Measurements from ENCODE around the gene TSHZ1. TPM values are rescaled to one million over a fixed set of nuclear protein-coding genes. Genes with fewer than 3 reads are reported as not detected.

Gene TSHZ1
- total and polyA plus RNA-seq, 2 of the 8 experiments (the other 6 are each of a cell fraction or from before 2014, with no cell fraction given) = 0.03 to 0.32 TPM

DNA sequence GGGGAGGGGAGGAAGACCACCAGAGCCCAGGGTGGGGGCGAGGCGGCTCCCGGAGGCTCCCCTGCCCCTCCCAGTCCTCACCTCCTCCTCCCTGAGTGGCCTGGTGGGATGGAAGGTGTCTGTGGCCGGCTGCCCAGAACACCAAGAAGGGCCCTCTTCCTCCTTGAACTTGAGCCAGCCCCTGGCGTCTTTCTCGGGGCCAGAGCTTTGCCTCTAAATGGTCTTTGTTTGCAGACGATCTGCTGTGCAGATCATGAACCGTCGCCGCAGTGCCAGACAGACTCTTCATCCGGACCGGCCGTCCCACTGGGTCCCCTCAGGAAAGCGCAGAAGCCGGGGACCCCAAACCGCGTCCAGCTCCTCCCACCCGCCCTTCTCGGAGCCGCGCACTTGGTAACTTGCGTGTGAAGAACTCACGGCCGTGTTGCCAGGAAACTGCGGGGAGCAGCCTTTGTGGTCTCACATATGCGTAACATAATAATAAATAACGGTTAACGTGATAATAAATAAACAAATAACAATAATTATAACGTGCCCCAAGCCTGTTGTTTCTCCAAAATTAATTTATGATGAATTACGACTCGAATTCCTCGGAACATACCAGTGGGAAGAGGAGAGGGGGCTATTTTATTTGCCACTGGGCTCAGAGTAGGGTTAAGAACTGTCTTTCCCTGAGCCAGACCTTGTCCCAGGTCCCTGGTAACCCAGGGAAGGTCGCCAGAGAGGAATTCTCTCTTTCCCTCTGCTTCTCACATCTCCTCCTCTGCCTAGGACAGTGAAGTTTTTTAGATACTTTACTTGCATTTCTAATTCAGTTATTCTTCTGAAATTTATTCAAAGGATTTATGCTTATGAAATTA lies 42.6 kb upstream of the TSHZ1 start:
- no peak overlapping the region for H3K4ac ChIP-seq (replicated peaks; ENCODE audit: insufficient read length, low read depth, low read length)
- H4K8ac ChIP-seq (ENCODE audit: extremely low read depth, insufficient read depth, low read length) = peak overlapping the region; percentile 4; the same call in 1 of the 2 replicates
- H2BK15ac ChIP-seq (ENCODE audit: low read length) = no peak overlapping the region
- no peak overlapping the region for H4K91ac ChIP-seq (replicated peaks; ENCODE audit: insufficient read length, low read length)
- no peak overlapping the region for H2AFZ ChIP-seq (ENCODE audit: low read length)
- H3K4me1 ChIP-seq (replicated peaks in 1 of 4; ENCODE audit: control insufficient read depth in 3 of 4, insufficient read depth in 4 of 4, low read length in 3 of 4) = peaks cover 0 to 2% (median under 1%) of the 10 kb centered on the region in 4 experiments; a peak in 2 of 7 replicates
- FAIRE-seq (no peak), DNase-seq (ENCODE audit: low read depth in 1 of 2, low spot score in 2 of 2) (no peak)
- no peak overlapping the region for H2BK5ac ChIP-seq (ENCODE audit: low read depth, low read length)
- no peaks in the 10 kb centered on the region for H3K27me3 ChIP-seq (replicated peaks in 1 of 4; ENCODE audit: control insufficient read depth in 3 of 4, extremely low read depth in 1 of 4, insufficient read depth in 3 of 4, low read length in 3 of 4)
- no peak overlapping the region for H2BK120ac ChIP-seq (replicated peaks; ENCODE audit: low read depth, low read length)
- no peaks in the 10 kb centered on the region for H3K79me2 ChIP-seq (ENCODE audit: control insufficient read depth in 1 of 2, insufficient read depth in 2 of 2, low read length in 2 of 2)
- H3K4me3 ChIP-seq (ENCODE audit: extremely low read depth in 1 of 4, insufficient read depth in 2 of 4, low read depth in 3 of 4, low read length in 4 of 4) = no peak overlapping the region
- ChIA-PET POLR2A (ENCODE audit: partially characterized antibody) (no interaction called here), CTCF (ENCODE audit: partially characterized antibody) (interaction anchor here (0.8 kb wide), 1 partner anchor 312 kb away, joined by 3 read pairs; no protein-coding TSS in a partner anchor)
- no peak overlapping the region for H3K23ac ChIP-seq (ENCODE audit: insufficient read length)
- no peaks in the 10 kb centered on the region for H3K79me1 ChIP-seq (ENCODE audit: low read depth, low read length)
- no peak overlapping the region for H3K9ac ChIP-seq (replicated peaks in 1 of 4; ENCODE audit: extremely low read depth in 1 of 4, low read depth in 3 of 4, low read length in 3 of 4)
- H2AK5ac ChIP-seq (ENCODE audit: low read depth, low read length) = no peak overlapping the region
- H2BK20ac ChIP-seq (ENCODE audit: low read length) = no peak overlapping the region
- no peaks in the 10 kb centered on the region for H3K23me2 ChIP-seq (ENCODE audit: low read depth, low read length)
- no peaks in the 10 kb centered on the region for H4K20me1 ChIP-seq (replicated peaks in 1 of 2; ENCODE audit: control insufficient read depth in 1 of 2, insufficient read depth in 2 of 2, low read length in 2 of 2)
- no peak overlapping the region for H3K27ac ChIP-seq (ENCODE audit: low read depth, low read length)
- no peaks in the 10 kb centered on the region for H3K36me3 ChIP-seq (ENCODE audit: control insufficient read depth in 2 of 4, insufficient read depth in 4 of 4, low read length in 3 of 4)
- no peak overlapping the region for H4K5ac ChIP-seq (ENCODE audit: insufficient read length, low read depth, low read length)
- no peak overlapping the region for H3K14ac ChIP-seq (ENCODE audit: insufficient read length)
- H3K9me3 ChIP-seq (ENCODE audit: insufficient read depth in 2 of 2, low read depth in 1 of 2, low read length in 1 of 2) = no peaks in the 10 kb centered on the region
- H3K56ac ChIP-seq (replicated peaks; ENCODE audit: insufficient read length, low read depth, low read length) = no peak overlapping the region
- H2BK12ac ChIP-seq (ENCODE audit: low read depth, low read length) = no peak overlapping the region
- H3K18ac ChIP-seq (ENCODE audit: extremely low read depth, low read length) = no peak overlapping the region
- 91% methylated on average over 27 of the region's 33 CpGs; no CpG with 5 or more reads in 1 of the 2 experiments for WGBS, 2 experiments (ENCODE audit: extremely low coverage in 1 of 2, insufficient coverage in 1 of 2, insufficient read length in 1 of 2, insufficient replicate concordance in 2 of 2, low coverage in 1 of 2, low lambda C conversion rate in 2 of 2, missing lambda C conversion rate in 1 of 2)
- H3K4me2 ChIP-seq (ENCODE audit: insufficient read depth in 1 of 2, low read depth in 2 of 2, low read length in 2 of 2) = no peak overlapping the region
- TF ChIP-seq EP300 (IDR thresholded peaks at IDR 0.05; ENCODE audit: borderline replicate concordance in 1 of 2, low read depth in 2 of 2, low read length in 2 of 2) = no peak
- no peak for TF ChIP-seq BCL11A (IDR thresholded peaks at IDR 0.05; ENCODE audit: low read depth in 2 of 2, low read length in 2 of 2)
- TF ChIP-seq RBBP5 (IDR thresholded peaks at IDR 0.05; ENCODE audit: borderline replicate concordance, low read depth, low read length) = no peak
- no peak for TF ChIP-seq USF2 (IDR thresholded peaks at IDR 0.05; ENCODE audit: low read length)
- no peak for TF ChIP-seq RNF2 (IDR thresholded peaks at IDR 0.05; ENCODE audit: borderline replicate concordance, low read depth, low read length, missing control alignments, poor library complexity, severe bottlenecking)
- no peak for TF ChIP-seq ZNF274 (IDR thresholded peaks at IDR 0.05; ENCODE audit: borderline replicate concordance, extremely low read depth, low read length)
- TF ChIP-seq, protein P1, sequence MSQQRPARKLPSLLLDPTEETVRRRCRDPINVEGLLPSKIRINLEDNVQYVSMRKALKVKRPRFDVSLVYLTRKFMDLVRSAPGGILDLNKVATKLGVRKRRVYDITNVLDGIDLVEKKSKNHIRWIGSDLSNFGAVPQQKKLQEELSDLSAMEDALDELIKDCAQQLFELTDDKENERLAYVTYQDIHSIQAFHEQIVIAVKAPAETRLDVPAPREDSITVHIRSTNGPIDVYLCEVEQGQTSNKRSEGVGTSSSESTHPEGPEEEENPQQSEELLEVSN (IDR thresholded peaks at IDR 0.05) = no peak
- no peak for TF ChIP-seq CHD1 (IDR thresholded peaks at IDR 0.05; ENCODE audit: low read depth, low read length)
- TF ChIP-seq POLR2A (IDR thresholded peaks at IDR 0.05; ENCODE audit: control extremely low read depth in 1 of 2, low read depth in 2 of 2, low read length in 2 of 2) = no peak
